DND-41 (cell line): ENCODE measurements around the gene EPDR1.

Experiments
- ATAC-seq: fragments of 200-7000 bp; cut with Tn5 transposase; 3 replicates; pipeline ENCODE4 v1.9.1; 2021; ENCODE audit warnings: low read depth; ENCODE audit not compliant: insufficient read depth
- DNase-seq: peaks from one replicate; pipeline ENCODE4 v3.0.0-alpha.2; 2020
- H2AFZ ChIP-seq: 2 replicates; pipeline ENCODE4 v1.6.0; 2012; ENCODE audit warnings: low read depth, low read length
- H3K27ac ChIP-seq: 2 replicates; pipeline ENCODE4 v1.5.1; 2012; ENCODE audit warnings: low read length, inconsistent platforms
- H3K27me3 ChIP-seq: fragments of 200-600 bp; sonication (generic); 2 replicates; pipeline ENCODE4 v1.6.0; 2012; ENCODE audit warnings: low read length, mild to moderate bottlenecking, inconsistent platforms; ENCODE audit not compliant: insufficient read depth, poor library complexity
- H3K36me3 ChIP-seq: 2 replicates; pipeline ENCODE4 v1.5.1; 2012; ENCODE audit warnings: low read length, inconsistent platforms; ENCODE audit not compliant: insufficient read depth
- H3K4me1 ChIP-seq: 2 replicates; pipeline ENCODE4 v1.5.1; 2012; ENCODE audit warnings: mild to moderate bottlenecking, low read length; ENCODE audit not compliant: insufficient read depth
- H3K4me2 ChIP-seq: 2 replicates; pipeline ENCODE4 v1.6.0; 2012; ENCODE audit warnings: mild to moderate bottlenecking, moderate library complexity, low read length, inconsistent platforms; ENCODE audit not compliant: insufficient read depth
- H3K4me3 ChIP-seq, 2 experiments: fragments of 200-600 bp in 1 of 2; shearing (Covaris generic) in 1 of 2; 2 replicates each; pipeline ENCODE4 v1.5.1; 2012 to 2016; ENCODE audit warnings: inconsistent platforms in 2 of 2, low read length in 2 of 2, mild to moderate bottlenecking in 2 of 2, low read depth in 1 of 2, moderate library complexity in 1 of 2
- H3K79me2 ChIP-seq: 2 replicates; pipeline ENCODE4 v1.6.0; 2012; ENCODE audit warnings: low read length, inconsistent platforms; ENCODE audit not compliant: insufficient read depth
- H3K9ac ChIP-seq: 2 replicates; pipeline ENCODE4 v1.6.0; 2012; ENCODE audit warnings: low read depth, mild to moderate bottlenecking, inconsistent platforms, low read length, moderate library complexity
- H3K9me3 ChIP-seq: 2 replicates; pipeline ENCODE4 v1.5.1; 2012; ENCODE audit warnings: low read length, moderate library complexity, mild to moderate bottlenecking, inconsistent platforms; ENCODE audit not compliant: insufficient read depth, severe bottlenecking
- H4K20me1 ChIP-seq: 2 replicates; pipeline ENCODE4 v1.6.0; 2012; ENCODE audit warnings: low read length; ENCODE audit not compliant: insufficient read depth
- CTCF ChIP-seq: IDR thresholded peaks from 2 replicates; pipeline ENCODE4 v1.5.1; 2012; ENCODE audit warnings: borderline replicate concordance, low read length, moderate library complexity, mild to moderate bottlenecking; ENCODE audit not compliant: poor library complexity, severe bottlenecking; ENCODE audit errors: extremely low read depth
- EZH2 ChIP-seq: IDR thresholded peaks from 3 replicates; pipeline ENCODE4 v1.6.1; 2012; ENCODE audit warnings: borderline replicate concordance, low read depth, mild to moderate bottlenecking, moderate library complexity, low read length, inconsistent platforms; ENCODE audit not compliant: severe bottlenecking

Gene EPDR1

GRCh38 chr7:37960483-37960882 is 40.0 kb downstream of the EPDR1 start:
- no peaks in the 10 kb centered on the region for H3K27me3 ChIP-seq

GRCh38 chr7:37961251-37961650 is 40.8 kb downstream of the EPDR1 start:
- no peaks in the 10 kb centered on the region for H4K20me1 ChIP-seq
- H3K27me3 ChIP-seq, result no peaks in the 10 kb centered on the region
- H3K79me2 ChIP-seq, result no peaks in the 10 kb centered on the region
- H3K36me3 ChIP-seq, result no peaks in the 10 kb centered on the region
- ATAC-seq, result no peak
- no peak for DNase-seq
- no peaks in the 10 kb centered on the region for H3K4me1 ChIP-seq
- H3K9me3 ChIP-seq, result no peaks in the 10 kb centered on the region
- H3K4me3 ChIP-seq, result no peak overlapping the region
- no peak overlapping the region for H2AFZ ChIP-seq
- no peak overlapping the region for H3K4me2 ChIP-seq
- TF ChIP-seq EZH2, result no peak
- no peak for TF ChIP-seq CTCF
- no peak overlapping the region for H3K27ac ChIP-seq
- no peak overlapping the region for H3K9ac ChIP-seq

More at GRCh38 chr7:37960483-37960882, 40.0 kb downstream of the EPDR1 start:
- Histone ChIP-seq H3K4me1 (no peaks in the 10 kb centered on the region), H3K9me3 (no peaks in the 10 kb centered on the region), H3K36me3 (no peaks in the 10 kb centered on the region), H3K79me2 (no peaks in the 10 kb centered on the region), H3K4me2 (no peak overlapping the region), H4K20me1 (no peaks in the 10 kb centered on the region), H3K9ac (no peak overlapping the region), H3K4me3 (no peak overlapping the region), H2AFZ (no peak overlapping the region), H3K27ac (no peak overlapping the region)
- DNase-seq (no peak), ATAC-seq (no peak)
- TF ChIP-seq CTCF (no peak), EZH2 (no peak)

GRCh38 chr7:37964196-37964595 is 43.8 kb downstream of the EPDR1 start:
- no peaks in the 10 kb centered on the region for H3K79me2 ChIP-seq
- H3K27me3 ChIP-seq, result no peaks in the 10 kb centered on the region
- TF ChIP-seq CTCF (no peak), EZH2 (no peak)
- no peak overlapping the region for H2AFZ ChIP-seq
- H3K4me1 ChIP-seq, result no peaks in the 10 kb centered on the region
- H3K9me3 ChIP-seq, result no peaks in the 10 kb centered on the region
- H3K27ac ChIP-seq, result no peak overlapping the region
- no peak overlapping the region for H3K9ac ChIP-seq
- H3K36me3 ChIP-seq, result no peaks in the 10 kb centered on the region
- no peak for DNase-seq
- no peak overlapping the region for H3K4me3 ChIP-seq
- H4K20me1 ChIP-seq, result no peaks in the 10 kb centered on the region
- ATAC-seq, result no peak
- H3K4me2 ChIP-seq, result no peak overlapping the region

GRCh38 chr7:37970211-37970610 is 49.8 kb downstream of the EPDR1 start:
- Histone ChIP-seq H3K36me3 (no peaks in the 10 kb centered on the region), H3K79me2 (no peaks in the 10 kb centered on the region), H3K4me2 (no peak overlapping the region), H3K27me3 (no peaks in the 10 kb centered on the region), H3K4me3 (no peak overlapping the region), H3K9me3 (no peaks in the 10 kb centered on the region), H3K27ac (no peak overlapping the region), H4K20me1 (no peaks in the 10 kb centered on the region), H2AFZ (no peak overlapping the region), H3K9ac (no peak overlapping the region), H3K4me1 (no peaks in the 10 kb centered on the region)
- TF ChIP-seq EZH2 (no peak), CTCF (no peak)
- DNase-seq, result no peak
- no peak for ATAC-seq
